Activated CD4-positive, alpha-beta T cell treated with anti-CD3 and anti-CD28 coated beads, Interleukin-2, amount 50 U/mL, for 48 hours (primary cell): Measurements from ENCODE around the gene RNU1-3.
"Not testable (repeated sequence)": the region's sequence is repeated elsewhere in the genome, so short reads cannot be mapped to it uniquely, and the experiment has no call there.

Experiments used
- DNase-seq, 2 experiments: peaks; one replicate each; pipeline ENCODE4 v3.0.0-alpha.2; 2020

The RNU1-3 gene

DNA sequence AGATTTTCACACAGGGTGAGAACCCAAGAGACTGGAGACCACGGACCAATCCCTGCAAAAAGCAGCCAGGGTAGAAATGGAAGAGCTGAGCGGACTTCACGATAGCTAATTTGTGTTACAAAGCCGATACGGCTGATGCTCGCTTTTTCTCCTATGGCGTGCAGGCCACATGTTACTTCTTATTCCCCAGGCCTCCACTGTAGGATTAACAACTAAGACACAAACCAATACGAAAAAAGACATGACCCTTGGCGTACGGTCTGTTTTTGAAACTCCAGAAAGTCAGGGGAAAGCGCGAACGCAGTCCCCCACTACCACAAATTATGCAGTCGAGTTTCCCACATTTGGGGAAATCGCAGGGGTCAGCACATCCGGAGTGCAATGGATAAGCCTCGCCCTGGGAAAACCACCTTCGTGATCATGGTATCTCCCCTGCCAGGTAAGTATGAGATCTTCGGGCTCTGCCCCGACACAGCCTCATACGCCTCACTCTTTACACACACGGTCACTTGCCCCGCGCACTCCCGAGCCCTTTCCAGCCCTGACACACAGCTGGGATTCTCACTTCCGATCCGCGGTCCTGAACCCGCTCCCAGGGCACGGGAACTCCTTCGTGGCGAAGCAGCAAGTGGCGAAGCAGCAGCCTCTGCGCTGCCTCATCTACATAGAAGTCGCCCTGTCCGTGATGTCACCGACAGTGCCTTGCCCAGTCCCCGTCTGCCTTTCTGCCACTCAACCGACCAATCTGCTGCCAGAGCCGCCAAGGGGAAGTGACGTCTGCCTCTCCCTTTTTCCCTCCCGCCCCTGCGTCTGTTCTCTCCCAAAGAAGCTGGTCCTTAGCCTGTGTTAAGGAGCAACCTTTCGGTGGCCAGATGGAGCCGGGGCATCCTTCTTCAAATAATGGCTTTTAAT is at the start of gene RNU1-3:
TSS of gene RNU1-3 (minus strand) at position 447 of the 912 bp plus-strand sequence.
- DNase-seq, result not testable (repeated sequence)

DNA sequence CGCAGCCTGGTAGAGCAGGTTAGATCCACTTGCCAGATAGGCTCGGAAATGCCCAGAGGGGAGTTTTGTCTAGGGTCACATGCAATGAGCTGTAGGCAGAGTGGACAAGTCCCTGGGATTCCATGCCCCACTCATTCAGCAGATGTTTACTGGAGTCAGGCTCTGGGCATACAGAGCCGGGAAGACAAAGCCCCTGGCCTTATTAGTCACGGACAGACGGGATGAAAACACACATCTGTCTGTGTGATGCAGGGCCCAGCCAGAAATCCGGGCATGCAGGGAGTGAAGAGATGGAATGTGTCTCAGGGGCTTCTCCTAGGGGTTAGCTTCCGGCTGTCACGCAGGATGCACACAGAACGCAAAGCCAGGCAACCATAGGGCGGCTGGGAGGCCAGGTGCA is 46.7 kb upstream of the RNU1-3 start:
- DNase-seq, result not testable (repeated sequence)

DNA sequence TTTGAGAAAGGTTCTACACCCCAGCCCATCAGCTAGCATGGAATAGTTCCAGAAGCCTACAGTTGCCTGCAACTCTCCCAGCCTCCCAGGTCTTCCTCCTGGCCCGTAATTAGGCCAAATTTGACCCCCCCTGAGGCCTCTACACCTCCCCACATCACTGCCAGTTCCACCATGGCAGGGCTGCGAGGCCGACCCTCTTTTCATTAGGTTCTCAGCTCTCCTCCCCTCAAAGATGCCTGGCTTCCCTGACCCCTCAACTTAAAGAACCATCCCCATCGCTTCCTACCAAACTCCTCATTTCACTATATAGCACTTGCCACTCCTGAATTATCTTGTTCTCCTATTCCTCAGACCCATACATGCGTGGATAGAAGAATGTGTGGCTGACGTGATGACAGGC is 46.2 kb upstream of the RNU1-3 start:
- not testable (repeated sequence) for DNase-seq

DNA sequence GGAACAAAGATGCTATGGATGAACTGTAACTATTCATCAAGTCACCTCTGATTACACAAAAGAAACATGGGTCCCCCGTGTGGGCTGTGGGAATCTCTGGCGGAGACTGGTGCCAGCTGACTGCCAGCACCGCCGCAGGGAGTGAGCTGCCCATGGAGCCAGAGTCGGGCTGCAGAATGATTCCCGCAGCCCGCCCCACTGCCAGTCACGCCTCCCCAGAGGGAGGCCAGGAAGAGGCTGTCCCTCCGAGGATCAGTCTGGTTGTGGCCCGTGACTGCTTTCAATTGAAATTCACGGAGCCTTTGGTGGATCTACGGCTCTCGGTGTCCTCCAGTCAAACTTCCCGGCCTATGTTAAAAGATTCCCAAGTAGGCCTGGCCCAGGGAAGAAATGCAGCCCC is 45.8 kb upstream of the RNU1-3 start:
- not testable (repeated sequence) for DNase-seq

DNA sequence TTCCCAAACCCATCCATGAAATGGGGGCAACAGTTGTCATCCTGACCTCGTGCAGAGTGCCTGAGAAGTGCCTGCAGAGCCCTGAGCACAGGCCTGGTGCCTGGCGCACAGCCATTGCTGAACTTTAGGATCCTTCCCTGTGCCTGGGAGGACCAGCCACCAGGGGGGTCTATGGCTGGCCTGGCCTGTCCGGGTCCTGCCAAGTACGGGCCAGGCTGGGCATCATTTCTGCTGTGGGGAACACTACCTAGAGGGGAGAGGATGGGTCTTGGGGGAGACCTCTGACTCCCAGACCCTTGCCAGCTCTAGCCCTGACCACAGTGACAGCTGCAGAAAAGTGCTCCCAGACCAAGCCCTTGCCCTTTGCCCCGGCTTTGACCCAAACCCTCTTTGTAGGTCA is 45.4 kb upstream of the RNU1-3 start:
- not testable (repeated sequence) for DNase-seq

DNA sequence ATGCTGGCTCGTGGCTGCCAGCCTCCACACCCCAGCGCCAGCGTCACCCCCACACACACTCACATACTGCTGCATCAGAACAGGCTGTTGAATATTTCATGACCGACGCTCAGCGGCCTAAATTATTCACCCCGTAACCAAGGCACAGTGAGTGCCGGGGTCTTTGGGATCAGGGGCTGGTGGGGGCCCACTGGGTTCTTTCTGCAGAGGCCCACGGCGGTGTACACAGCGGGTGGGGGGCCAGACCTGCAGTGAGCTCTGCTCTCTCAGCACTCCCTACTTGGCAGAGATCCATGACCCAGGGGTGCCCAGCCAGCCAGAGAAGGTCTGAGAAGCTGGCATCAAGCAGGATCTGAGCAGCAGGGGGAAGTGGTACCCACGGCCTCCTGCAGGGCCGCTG is 43.9 kb upstream of the RNU1-3 start:
- not testable (repeated sequence) for DNase-seq

DNA sequence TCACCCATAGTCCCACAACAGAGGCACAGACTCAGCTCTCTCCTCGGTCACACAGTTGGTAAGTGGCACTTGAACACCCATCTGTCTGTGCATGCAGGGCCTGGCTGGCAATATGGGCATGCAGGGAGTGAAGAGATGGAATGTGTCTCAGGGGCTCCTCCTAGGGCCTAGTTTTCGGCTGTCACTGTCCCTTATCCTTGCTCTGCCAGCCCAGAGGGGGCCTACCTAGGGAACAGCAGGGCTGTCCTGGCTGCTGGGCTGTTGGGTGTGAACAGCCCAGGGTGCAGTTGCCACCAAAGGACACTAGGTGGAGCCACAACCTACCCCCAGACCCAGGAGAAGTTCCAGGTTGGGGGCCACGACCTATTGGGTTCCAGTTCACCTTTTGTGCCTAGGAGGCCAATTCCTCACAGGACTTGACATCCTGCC is 42.9 kb upstream of the RNU1-3 start:
- peak; percentile 52 to 60 for DNase-seq

DNA sequence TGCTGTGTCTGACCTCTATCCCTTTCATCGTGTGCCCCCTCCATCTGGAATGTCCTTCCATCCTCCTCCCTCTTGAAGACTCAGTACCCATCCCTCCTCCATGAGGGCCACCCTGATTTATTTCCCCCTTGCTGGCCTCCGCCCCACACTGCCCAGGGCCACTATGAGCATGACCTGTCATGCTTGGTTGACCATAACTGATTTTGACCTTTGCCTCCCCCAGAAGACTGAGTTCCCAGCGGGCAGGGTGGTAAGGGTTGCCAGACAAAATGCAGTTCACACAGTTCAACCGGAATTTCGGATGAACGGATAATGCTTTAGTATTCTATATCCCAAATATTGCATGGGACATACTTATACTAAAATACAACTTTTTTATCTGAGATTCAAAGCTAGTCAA is 42.0 kb upstream of the RNU1-3 start:
- DNase-seq, result not testable (repeated sequence)

DNA sequence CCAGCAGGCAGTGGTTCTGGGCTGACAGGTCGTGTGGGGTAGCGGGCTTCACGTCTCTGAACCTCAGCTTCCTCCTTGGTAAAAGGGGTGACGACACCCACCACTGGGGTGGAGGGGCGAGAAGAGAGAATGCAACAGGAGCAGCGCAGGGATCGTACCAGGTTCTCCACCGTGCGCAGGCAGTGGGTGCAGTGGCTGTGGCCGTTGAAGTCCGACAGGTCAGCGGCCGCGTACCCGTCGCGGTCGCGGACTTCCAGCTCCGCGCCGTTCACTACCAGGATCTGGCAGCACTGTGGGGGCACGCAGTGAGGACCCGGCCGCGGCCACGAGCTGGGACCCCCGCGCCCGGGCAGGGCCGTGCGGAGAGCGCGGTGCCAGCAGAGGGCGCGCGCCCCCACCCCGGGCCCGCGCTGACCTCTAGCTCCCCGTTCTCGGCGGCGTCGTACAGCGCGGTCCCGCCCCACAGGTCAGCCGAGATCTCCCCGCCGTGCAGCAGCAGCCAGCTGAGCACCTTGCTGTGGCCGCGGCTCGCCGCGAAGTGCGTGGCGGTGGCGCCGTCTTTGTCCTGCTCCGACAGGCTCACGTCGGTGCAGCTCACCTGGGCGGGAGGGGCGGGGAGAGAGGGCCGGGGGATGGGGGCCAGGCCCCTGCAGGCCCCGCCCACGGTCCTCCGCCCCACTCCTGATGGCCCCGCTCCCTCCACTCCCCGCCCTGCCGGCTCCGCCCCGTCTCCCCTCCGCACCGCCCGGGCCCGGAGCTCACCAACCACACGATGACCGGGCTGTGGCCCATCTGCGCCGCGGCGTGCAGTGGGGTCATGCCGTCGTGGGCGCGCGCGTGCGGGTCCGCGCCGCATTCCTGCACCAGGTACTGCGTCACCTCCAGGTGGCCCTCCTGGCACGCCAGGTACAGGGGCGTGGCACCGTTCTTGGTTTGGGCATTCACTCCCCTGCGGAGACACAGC is 40.7 kb upstream of the RNU1-3 start:
- not testable (repeated sequence) for DNase-seq

DNA sequence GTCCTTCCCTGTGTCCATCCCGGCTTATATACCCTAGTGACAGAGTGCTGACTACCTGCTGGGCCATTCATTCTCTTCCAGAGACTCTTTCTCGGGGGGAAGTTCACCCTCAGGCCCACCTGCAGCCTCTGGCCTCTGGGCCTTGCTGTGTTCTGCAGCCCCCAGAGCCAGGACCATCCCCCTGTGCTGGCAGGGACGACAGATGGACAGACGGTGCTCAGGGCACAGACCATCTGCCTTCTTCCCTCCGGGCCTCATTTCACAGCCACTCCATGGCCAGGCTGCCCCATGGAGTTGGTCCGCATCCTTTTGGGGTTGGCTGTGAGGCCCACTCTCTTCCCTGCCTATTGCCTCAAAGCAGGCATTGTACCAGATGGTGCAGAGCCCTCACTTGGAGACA is 39.6 kb upstream of the RNU1-3 start:
- DNase-seq, result not testable (repeated sequence)

DNA sequence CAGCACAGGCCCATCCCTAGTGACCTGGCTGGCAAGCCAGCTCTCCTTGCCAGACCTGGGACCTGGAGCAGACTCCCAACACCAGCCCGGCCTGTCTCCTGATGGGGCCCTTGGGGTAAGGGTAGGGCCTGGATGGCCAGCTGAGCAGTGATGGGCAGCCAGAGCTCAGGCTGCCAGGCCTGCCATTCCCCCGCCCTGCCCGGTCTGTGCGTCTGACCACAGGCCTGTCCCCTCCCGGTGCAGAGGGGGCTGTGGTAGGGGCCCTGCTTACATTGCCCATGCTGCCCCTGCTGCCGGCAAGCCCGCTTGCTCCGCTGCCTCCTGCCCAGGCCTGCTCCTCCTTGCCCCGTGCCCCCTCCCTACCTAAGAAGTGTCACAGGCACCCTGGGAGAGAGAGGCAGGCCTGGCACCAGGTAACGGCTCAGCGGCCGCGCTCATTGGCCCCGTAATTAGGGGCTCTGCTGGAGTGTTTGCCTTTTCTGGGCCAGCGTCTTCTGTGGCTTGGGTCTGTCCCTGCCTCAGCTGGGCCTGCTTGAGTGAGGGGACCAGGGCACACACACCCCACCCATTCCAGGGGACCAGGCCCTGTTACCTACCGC is 37.9 kb upstream of the RNU1-3 start:
- DNase-seq, result not testable (repeated sequence)

DNA sequence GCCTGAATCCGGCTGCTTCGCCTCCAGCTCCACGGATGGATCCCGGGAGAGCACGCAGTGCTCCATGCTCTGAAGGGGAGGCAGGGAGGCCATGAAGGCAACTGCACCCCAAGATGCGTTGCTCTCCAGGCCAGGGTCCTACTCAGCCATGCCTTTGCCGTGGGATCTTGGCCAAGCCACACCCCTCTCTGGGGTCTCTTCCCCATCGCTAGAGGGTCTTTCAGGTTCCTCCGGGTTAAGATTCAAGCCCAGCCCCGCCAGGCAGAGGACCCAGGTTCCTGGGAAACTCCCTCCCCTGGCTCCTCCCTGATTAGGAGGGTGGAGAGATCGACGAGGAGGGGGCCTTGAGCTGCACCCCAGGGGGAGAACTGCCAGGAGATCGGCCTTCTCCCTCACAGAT is 37.3 kb upstream of the RNU1-3 start:
- DNase-seq, result not testable (repeated sequence)

DNA sequence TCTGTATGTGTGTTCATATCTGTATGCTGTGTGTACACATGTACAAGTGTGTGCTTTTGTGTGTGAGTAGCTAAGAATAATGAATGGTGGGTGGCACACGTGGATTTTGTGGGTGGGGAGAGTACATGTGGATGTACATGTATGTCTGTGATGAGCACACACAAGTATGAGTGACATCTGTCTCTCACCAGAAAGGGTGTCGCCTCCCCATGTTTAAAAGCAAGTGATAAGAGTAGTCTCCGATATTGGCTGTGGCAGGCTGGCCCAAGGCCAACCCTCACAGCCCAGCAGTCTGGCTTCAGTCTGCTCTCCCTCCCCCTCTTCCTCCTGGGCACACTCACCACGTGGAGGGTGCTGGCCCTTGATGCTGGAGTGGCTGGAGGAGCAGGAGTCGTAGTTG is 36.9 kb upstream of the RNU1-3 start:
- DNase-seq, result not testable (repeated sequence)

DNA sequence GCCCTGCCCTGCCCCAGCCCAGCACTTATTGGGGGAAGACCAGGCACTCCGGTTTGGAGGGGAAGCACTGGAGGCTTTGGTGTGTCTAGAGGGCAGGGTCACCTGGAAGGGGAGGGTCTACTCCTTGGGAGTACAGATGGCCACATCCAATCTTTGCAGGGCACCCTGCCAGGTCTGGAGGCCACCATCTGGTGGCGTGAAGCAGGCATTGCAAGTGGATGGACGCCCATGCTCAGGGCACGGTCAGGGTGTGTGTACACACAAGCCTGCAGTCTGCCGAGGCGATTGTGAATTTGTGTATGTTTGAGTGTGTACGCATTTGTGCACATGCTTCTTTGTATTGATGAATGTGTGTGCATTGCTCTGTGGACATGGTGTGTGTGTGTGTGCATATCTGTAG is 36.4 kb upstream of the RNU1-3 start:
- DNase-seq, result not testable (repeated sequence)

DNA sequence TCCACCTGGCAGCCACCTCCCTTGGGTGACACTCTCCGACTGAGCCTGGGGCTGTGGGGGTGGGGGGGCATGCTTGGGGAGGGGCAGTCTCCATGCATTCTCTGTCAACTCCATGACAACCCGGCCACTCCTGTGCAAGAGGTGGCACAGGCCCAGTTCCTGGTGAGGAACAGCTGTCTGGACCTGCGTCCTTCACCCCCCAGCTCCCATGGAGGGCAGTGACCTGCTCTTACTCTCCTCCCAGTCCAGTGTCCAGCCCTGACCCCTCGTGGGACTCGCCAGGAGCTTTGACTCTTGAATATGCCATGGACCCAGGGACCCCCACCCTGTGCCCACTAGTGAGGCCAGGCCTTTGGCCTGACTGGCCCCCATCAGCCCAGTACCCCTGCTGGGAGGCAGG is 35.5 kb upstream of the RNU1-3 start:
- not testable (repeated sequence) for DNase-seq

DNA sequence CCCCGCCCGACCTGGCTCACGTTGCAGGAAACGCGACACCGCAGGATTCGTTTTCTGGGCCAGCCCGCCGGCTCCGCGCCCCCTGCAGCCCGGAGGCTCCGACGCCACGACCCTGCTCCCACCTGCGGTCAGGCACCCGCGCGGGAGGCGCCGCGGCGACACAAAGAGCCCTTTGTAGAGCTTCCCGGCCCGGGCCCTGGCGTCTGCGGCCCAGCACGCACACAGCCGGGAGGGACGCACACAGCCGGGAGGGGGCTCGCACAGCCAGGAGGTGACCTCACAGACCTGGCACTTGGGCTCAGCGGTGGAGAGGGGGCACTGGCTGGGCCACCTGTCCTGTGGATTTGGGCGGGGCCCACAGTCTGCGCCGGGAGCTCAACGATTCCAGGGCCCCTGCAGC is 34.4 kb upstream of the RNU1-3 start:
- not testable (repeated sequence) for DNase-seq

DNA sequence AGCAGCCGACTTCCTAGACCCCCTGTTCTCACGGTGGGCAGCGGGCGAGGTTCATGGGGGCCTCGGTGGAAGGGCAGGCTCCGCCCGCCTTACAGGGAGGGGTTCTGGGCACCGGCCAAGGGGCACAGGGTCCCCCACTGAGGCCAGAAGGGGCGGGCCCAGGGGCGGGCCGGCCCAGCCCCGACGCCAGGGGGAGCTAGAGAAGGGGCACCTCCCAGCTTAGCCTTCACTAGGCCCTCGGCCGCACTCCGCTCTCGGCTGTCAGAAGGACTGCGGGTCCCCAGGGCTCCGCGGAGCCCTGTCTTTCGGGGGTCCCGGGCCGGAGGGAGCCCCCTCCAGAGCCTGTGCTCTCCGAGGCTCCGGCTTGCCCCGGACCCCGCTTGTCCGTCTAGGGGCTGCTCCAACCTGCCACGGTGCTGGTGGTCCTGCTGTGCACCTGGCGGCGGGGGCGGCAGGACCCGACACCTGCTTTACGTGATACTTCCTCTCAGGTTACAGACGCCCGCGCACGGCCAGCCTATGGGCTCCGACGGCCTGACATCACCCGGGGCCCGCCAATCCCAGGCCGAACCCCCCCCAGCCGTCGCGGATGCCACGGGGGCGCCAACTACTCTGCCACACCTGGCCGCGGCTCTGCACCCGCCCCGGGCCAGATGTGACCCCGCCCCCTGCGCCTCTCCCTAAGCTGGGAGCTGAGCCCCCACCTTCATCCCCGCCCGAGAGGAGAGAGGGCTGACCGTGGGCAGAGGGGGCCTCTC is 33.6 kb upstream of the RNU1-3 start:
- not testable (repeated sequence) for DNase-seq

DNA sequence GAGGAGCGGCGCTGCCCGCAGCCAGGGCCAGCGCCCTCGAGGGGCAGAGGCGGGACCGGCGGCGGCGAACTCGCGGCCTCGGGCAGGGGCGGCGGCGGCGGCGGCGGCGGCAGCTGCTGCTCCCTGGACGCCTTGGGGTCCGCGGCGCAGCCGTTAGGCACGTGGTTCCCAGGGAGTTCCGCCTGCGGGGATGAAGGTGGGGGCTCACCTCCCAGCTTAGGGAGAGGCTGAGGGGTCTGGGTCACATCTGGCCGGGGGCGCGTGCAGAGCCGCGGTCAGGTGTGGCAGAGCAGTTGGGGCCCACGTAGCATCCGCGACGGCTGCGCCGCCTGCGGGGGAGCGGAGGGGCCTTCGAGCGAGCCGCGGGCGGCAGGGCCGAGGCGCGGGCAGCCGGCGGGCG is 32.7 kb upstream of the RNU1-3 start:
- DNase-seq, result not testable (repeated sequence)

DNA sequence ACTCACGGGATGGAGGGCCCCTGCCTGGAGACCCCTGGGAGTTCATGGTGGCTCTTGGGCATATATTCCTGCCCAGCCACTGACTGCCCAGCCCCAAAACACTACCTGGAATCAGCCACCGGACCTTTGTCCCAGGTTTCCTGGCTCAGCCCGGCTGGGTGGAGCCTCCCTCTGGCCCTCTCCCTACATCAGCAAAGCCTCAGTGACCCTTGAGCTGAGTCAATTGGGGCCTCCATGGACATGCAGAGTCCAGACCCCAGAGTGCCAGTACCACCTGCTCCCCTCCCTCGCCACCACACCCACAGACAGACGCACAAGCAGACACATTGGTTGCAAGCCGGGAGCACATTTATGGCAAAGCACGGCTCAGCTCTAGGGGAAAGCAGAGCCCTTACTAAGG is 30.4 kb upstream of the RNU1-3 start:
- not testable (repeated sequence) for DNase-seq

DNA sequence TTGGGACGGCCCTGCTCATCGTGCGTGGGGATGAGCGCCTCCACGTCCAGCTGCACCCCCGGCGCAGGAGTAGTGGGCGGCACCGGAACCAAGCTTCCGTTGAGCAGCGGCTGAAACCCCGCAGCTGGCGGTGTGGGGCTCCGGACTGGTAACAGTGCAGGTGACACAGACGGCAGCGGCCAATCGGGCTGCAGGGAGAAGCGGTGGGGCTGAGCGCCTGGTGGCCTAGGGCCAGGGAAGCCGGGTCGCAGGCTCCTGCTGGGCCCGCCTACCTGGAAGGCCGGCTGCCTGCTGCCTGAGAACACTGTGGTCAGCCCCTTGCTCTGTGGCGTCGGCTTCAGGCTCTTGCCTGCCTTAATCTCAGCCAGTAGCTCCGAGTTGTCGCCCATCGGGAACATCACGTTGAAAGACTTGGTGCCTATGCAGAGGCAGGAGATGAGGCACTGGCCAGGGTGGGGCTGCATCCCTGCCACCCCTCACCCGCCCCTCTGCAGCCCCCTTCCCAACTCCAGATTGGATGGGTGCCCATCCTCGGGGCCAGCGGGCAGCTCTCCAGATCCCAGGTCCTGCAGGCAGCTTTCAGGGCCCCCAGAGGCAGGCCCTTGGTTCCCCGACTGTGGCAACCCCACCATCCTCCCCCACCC is 29.9 kb upstream of the RNU1-3 start:
- DNase-seq, result not testable (repeated sequence)

DNA sequence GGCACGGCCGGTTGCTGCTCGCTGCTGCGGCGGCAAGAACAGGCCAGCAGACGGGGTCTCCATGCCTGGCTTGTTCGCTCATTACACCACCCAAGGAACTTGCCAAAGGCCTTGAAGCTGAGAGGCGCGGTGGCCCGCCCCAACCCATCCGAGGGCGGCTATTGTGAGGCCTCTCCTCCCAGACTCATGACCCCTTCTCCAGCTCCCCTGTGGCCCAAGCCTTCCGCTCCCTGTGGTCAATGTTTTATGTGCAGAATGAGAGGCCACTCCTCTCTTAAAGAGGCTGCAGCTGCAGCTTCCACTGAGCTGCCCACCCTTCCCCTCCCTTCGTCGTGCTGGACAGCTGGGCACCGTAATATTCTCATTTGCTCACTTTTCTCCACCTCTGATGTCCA is 27.6 kb upstream of the RNU1-3 start:
- not testable (repeated sequence) for DNase-seq
